HepG2 (cell line): Measurements from ENCODE around the gene OGG1. TPM values are rescaled to one million over a fixed set of nuclear protein-coding genes. Genes with fewer than 3 reads are reported as not detected.
A peak's percentile ranks its signal among the peaks of the same experiment; 100 is the strongest.

Source experiments
- ZFP37 ChIP-seq: sonication (generic); formaldehyde crosslinking; IDR thresholded peaks from 2 replicates; pipeline ENCODE4 v1.4.0; 2020; ENCODE audit warnings: missing genetic modification reagents, borderline replicate concordance
- ZNF264 ChIP-seq: sonication (generic); formaldehyde crosslinking; IDR thresholded peaks from 2 replicates; pipeline ENCODE4 v1.4.0; 2020; ENCODE audit warnings: missing genetic modification reagents
- ZNF616 ChIP-seq: sonication (generic); formaldehyde crosslinking; IDR thresholded peaks from 2 replicates; pipeline ENCODE4 v1.5.0; 2020; ENCODE audit warnings: low read depth, mild to moderate bottlenecking, missing genetic modification reagents
- ZNF782 ChIP-seq: sonication (generic); formaldehyde crosslinking; IDR thresholded peaks from 2 replicates; pipeline ENCODE4 v1.4.0; 2020; ENCODE audit warnings: missing genetic modification reagents, mild to moderate bottlenecking, borderline replicate concordance
- ZNF883 ChIP-seq: sonication (generic); formaldehyde crosslinking; IDR thresholded peaks from 2 replicates; pipeline ENCODE4 v1.5.1; 2020; ENCODE audit warnings: mild to moderate bottlenecking, missing genetic modification reagents; ENCODE audit errors: not compliant biosample characterization
- polyA plus RNA-seq, 8 experiments: library from polyadenylated mRNA; depleted of rRNA in 3 of 8; stranded (reverse) in 7 of 8; unstranded in 1 of 8; fragments of >200 nt; fragmentation: Illumina TruSeq in 4 of 8; extraction: Trizol in 4 of 8; gene quantifications; 2 replicates each; pipeline versions ENCODE4 v1.2.1 to v1.2.3, GENCODE V29; 2011 to 2016; ENCODE audit warnings: low read depth in 4 of 8, missing spikeins in 1 of 8, mixed read lengths in 1 of 8; ENCODE audit not compliant: insufficient read depth in 1 of 8
- total RNA-seq, 5 experiments: library from RNA; depleted of rRNA; stranded (reverse); fragments of >200 nt; fragmentation: Illumina TruSeq; extraction: Trizol; gene quantifications; 2 replicates each; pipeline ENCODE4 v1.2.3, GENCODE V29; 2016; ENCODE audit warnings: low read depth in 1 of 5
- TF ChIP-seq, protein P1 (sequence below): sonication (generic); formaldehyde crosslinking; IDR thresholded peaks from 2 replicates; pipeline ENCODE4 v1.5.0; 2020; ENCODE audit warnings: missing genetic modification reagents
- TF ChIP-seq, protein P2 (sequence below), 2 experiments: sonication (generic) in 1 of 2; formaldehyde crosslinking in 1 of 2; IDR thresholded peaks; 2 replicates each; pipeline versions ENCODE4 v1.4.0 to v1.6.1; 2018 to 2020; ENCODE audit warnings: missing genetic modification reagents in 2 of 2, borderline replicate concordance in 1 of 2, low read depth in 1 of 2, mild to moderate bottlenecking in 1 of 2, missing biosample characterization in 1 of 2
- TF ChIP-seq, protein P3 (sequence below): sonication (generic); formaldehyde crosslinking; IDR thresholded peaks from 2 replicates; pipeline ENCODE4 v1.4.0; 2020; ENCODE audit warnings: mild to moderate bottlenecking, missing genetic modification reagents, borderline replicate concordance
- TF ChIP-seq, protein P4 (sequence below): sonication (generic); formaldehyde crosslinking; conservative IDR thresholded peaks from 2 replicates; pipeline ENCODE4 v1.4.0; 2020; ENCODE audit warnings: missing genetic modification reagents

OGG1 gene
- total and polyA plus RNA-seq, 2 of the 13 experiments (the other 11 are each of a cell fraction or from before 2014, with no cell fraction given): 28.7 to 33.2 TPM

DNA sequence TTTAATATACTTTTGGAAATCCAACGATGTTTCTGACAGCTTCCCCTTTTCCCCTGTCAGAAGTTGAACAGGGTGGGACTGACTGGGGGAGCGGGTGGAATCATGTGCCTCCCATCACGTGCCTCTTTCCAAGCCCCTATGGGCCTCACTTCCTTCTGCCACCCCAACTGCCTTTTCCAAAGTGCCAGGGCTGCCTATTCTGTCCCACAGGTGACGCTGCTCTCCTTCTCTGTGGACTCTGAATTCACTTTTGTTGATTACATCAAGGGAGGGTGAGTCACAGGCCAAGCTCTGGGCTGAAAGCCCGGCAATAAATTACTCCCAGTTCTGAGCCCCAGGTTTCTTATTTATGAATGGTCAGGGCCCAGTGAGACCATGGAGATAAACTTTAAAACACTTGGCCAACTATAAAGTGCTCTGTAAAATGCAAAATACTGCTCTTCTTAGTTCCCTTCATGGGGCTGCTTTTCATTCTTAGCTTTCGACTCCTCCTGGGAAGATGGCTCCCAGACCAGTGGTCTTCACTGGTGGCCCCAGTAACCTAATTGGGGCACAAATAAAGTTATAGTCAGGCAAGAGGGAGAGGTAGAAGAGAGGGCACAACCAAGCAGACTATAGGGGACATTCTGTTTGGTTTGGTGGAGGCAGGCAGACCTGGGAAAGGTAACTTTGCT, 33.9 kb upstream of the OGG1 start (continued):
- TF ChIP-seq, protein P1, sequence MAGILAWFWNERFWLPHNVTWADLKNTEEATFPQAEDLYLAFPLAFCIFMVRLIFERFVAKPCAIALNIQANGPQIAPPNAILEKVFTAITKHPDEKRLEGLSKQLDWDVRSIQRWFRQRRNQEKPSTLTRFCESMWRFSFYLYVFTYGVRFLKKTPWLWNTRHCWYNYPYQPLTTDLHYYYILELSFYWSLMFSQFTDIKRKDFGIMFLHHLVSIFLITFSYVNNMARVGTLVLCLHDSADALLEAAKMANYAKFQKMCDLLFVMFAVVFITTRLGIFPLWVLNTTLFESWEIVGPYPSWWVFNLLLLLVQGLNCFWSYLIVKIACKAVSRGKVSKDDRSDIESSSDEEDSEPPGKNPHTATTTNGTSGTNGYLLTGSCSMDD: no peak
- TF ChIP-seq, protein P2, sequence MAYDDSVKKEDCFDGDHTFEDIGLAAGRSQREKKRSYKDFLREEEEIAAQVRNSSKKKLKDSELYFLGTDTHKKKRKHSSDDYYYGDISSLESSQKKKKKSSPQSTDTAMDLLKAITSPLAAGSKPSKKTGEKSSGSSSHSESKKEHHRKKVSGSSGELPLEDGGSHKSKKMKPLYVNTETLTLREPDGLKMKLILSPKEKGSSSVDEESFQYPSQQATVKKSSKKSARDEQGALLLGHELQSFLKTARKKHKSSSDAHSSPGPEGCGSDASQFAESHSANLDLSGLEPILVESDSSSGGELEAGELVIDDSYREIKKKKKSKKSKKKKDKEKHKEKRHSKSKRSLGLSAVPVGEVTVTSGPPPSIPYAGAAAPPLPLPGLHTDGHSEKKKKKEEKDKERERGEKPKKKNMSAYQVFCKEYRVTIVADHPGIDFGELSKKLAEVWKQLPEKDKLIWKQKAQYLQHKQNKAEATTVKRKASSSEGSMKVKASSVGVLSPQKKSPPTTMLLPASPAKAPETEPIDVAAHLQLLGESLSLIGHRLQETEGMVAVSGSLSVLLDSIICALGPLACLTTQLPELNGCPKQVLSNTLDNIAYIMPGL (CRISPR knock-in tag; IDR thresholded peaks at IDR 0.05; ENCODE audit: borderline replicate concordance in 1 of 2, low read depth in 1 of 2): peak in 1 of 2 experiments; percentile 55; a peak in 1 of 4 replicates
- TF ChIP-seq ZNF264 (CRISPR knock-in tag) (no peak), ZFP37 (no peak; the same call in 1 of the 2 replicates), ZNF616 (CRISPR knock-in tag) (no peak), ZNF883 (CRISPR knock-in tag) (no peak), ZNF782 (no peak)
- TF ChIP-seq, protein P3, sequence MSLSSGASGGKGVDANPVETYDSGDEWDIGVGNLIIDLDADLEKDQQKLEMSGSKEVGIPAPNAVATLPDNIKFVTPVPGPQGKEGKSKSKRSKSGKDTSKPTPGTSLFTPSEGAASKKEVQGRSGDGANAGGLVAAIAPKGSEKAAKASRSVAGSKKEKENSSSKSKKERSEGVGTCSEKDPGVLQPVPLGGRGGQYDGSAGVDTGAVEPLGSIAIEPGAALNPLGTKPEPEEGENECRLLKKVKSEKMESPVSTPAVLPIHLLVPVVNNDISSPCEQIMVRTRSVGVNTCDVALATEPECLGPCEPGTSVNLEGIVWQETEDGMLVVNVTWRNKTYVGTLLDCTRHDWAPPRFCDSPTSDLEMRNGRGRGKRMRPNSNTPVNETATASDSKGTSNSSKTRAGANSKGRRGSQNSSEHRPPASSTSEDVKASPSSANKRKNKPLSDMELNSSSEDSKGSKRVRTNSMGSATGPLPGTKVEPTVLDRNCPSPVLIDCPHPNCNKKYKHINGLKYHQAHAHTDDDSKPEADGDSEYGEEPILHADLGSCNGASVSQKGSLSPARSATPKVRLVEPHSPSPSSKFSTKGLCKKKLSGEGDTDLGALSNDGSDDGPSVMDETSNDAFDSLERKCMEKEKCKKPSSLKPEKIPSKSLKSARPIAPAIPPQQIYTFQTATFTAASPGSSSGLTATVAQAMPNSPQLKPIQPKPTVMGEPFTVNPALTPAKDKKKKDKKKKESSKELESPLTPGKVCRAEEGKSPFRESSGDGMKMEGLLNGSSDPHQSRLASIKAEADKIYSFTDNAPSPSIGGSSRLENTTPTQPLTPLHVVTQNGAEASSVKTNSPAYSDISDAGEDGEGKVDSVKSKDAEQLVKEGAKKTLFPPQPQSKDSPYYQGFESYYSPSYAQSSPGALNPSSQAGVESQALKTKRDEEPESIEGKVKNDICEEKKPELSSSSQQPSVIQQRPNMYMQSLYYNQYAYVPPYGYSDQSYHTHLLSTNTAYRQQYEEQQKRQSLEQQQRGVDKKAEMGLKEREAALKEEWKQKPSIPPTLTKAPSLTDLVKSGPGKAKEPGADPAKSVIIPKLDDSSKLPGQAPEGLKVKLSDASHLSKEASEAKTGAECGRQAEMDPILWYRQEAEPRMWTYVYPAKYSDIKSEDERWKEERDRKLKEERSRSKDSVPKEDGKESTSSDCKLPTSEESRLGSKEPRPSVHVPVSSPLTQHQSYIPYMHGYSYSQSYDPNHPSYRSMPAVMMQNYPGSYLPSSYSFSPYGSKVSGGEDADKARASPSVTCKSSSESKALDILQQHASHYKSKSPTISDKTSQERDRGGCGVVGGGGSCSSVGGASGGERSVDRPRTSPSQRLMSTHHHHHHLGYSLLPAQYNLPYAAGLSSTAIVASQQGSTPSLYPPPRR (CRISPR knock-in tag): no peak
- TF ChIP-seq, protein P4, sequence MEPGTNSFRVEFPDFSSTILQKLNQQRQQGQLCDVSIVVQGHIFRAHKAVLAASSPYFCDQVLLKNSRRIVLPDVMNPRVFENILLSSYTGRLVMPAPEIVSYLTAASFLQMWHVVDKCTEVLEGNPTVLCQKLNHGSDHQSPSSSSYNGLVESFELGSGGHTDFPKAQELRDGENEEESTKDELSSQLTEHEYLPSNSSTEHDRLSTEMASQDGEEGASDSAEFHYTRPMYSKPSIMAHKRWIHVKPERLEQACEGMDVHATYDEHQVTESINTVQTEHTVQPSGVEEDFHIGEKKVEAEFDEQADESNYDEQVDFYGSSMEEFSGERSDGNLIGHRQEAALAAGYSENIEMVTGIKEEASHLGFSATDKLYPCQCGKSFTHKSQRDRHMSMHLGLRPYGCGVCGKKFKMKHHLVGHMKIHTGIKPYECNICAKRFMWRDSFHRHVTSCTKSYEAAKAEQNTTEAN (CRISPR knock-in tag): no peak
